RWPE2 (cell line): ENCODE data around the gene PLXND1.
"Not testable (repeated sequence)": the region's sequence is repeated elsewhere in the genome, so short reads cannot be mapped to it uniquely, and the experiment has no call there.

Source experiments
- ATAC-seq: fragments of 200-7000 bp; cut with Tn5 transposase; 3 replicates; pipeline ENCODE4 v1.9.1; 2021; ENCODE audit warnings: low read depth
- DNase-seq: peaks from one replicate; pipeline ENCODE4 v3.0.0-alpha.2; 2020; ENCODE audit warnings: low spot score
- H3K27ac ChIP-seq: fragments of 450-650 bp; 2 replicates; pipeline ENCODE4 v1.5.1; 2017; ENCODE audit warnings: mild to moderate bottlenecking; ENCODE audit not compliant: poor library complexity, severe bottlenecking
- H3K27me3 ChIP-seq: fragments of 250-450 bp; sonication (Bioruptor Pico); 2 replicates; pipeline ENCODE4 v1.5.1; 2021; ENCODE audit warnings: mild to moderate bottlenecking, moderate library complexity; ENCODE audit not compliant: insufficient read depth, poor library complexity, severe bottlenecking
- H3K36me3 ChIP-seq: fragments of 250-450 bp; sonication (Bioruptor Pico); 2 replicates; pipeline ENCODE4 v1.5.1; 2020; ENCODE audit warnings: low read depth, mild to moderate bottlenecking, moderate library complexity
- H3K4me1 ChIP-seq: fragments of 250-450 bp; sonication (Bioruptor Pico); 2 replicates; pipeline ENCODE4 v1.5.1; 2021; ENCODE audit warnings: mild to moderate bottlenecking, moderate library complexity; ENCODE audit not compliant: insufficient read depth, poor library complexity, severe bottlenecking
- H3K4me3 ChIP-seq: fragments of 250-450 bp; sonication (Bioruptor Pico); 2 replicates; pipeline ENCODE4 v1.5.1; 2021; ENCODE audit warnings: mild to moderate bottlenecking, moderate library complexity; ENCODE audit not compliant: severe bottlenecking
- H3K9me3 ChIP-seq: fragments of 250-450 bp; sonication (Bioruptor Pico); 2 replicates; pipeline ENCODE4 v1.5.1; 2021; ENCODE audit warnings: mild to moderate bottlenecking, moderate library complexity; ENCODE audit not compliant: severe bottlenecking
- TF ChIP-seq, protein P1 (sequence below): fragments of 450-650 bp; IDR thresholded peaks from one replicate; pipeline ENCODE4 v1.5.1; 2017; ENCODE audit warnings: mild to moderate bottlenecking, moderate library complexity; ENCODE audit not compliant: poor library complexity, severe bottlenecking

The PLXND1 gene

GRCh38 chr3:129547241-129547640, 59.2 kb downstream of the PLXND1 start:
- H3K9me3 ChIP-seq = no peaks in the 10 kb centered on the region
- DNase-seq = no peak
- H3K4me3 ChIP-seq = no peak overlapping the region
- no peak for ATAC-seq
- TF ChIP-seq, protein P1, sequence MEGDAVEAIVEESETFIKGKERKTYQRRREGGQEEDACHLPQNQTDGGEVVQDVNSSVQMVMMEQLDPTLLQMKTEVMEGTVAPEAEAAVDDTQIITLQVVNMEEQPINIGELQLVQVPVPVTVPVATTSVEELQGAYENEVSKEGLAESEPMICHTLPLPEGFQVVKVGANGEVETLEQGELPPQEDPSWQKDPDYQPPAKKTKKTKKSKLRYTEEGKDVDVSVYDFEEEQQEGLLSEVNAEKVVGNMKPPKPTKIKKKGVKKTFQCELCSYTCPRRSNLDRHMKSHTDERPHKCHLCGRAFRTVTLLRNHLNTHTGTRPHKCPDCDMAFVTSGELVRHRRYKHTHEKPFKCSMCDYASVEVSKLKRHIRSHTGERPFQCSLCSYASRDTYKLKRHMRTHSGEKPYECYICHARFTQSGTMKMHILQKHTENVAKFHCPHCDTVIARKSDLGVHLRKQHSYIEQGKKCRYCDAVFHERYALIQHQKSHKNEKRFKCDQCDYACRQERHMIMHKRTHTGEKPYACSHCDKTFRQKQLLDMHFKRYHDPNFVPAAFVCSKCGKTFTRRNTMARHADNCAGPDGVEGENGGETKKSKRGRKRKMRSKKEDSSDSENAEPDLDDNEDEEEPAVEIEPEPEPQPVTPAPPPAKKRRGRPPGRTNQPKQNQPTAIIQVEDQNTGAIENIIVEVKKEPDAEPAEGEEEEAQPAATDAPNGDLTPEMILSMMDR = no peak
- no peak overlapping the region for H3K27ac ChIP-seq
- no peaks in the 10 kb centered on the region for H3K4me1 ChIP-seq
- no peaks in the 10 kb centered on the region for H3K36me3 ChIP-seq
- no peaks in the 10 kb centered on the region for H3K27me3 ChIP-seq

- not testable (repeated sequence) for H3K4me1 ChIP-seq, H3K36me3 ChIP-seq, ATAC-seq, H3K27ac ChIP-seq, H3K27me3 ChIP-seq, H3K9me3 ChIP-seq, DNase-seq, H3K4me3 ChIP-seq
Measured at GRCh38 chr3:129545951-129546350, 60.5 kb downstream of the PLXND1 start.

DNA sequence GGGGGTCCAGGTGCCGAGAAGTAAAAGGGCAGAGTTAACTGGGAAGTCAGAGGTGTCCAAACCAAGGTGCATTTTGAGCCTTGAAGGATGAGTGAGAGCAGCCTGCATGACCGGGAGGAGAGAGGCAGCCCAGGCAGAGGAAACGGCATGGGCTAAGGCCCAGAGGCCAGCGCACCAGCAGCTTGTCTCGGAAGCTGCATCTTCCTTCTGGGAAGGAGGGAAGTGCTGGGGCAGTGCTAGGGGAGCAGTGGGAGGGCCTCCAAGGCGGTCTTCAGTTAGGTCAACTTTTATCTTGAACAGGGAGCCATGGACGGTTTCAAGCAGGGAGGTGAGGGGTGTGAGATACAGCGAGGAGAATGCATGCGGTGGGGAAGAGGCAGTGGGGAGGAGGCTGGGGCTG, 62.5 kb downstream of the PLXND1 start:
- H3K9me3 ChIP-seq = no peaks in the 10 kb centered on the region
- H3K36me3 ChIP-seq = no peaks in the 10 kb centered on the region
- TF ChIP-seq, protein P1 = no peak
- no peaks in the 10 kb centered on the region for H3K4me1 ChIP-seq
- no peak for ATAC-seq
- H3K4me3 ChIP-seq = no peak overlapping the region
- H3K27ac ChIP-seq = no peak overlapping the region
- DNase-seq = no peak
- no peaks in the 10 kb centered on the region for H3K27me3 ChIP-seq

DNA sequence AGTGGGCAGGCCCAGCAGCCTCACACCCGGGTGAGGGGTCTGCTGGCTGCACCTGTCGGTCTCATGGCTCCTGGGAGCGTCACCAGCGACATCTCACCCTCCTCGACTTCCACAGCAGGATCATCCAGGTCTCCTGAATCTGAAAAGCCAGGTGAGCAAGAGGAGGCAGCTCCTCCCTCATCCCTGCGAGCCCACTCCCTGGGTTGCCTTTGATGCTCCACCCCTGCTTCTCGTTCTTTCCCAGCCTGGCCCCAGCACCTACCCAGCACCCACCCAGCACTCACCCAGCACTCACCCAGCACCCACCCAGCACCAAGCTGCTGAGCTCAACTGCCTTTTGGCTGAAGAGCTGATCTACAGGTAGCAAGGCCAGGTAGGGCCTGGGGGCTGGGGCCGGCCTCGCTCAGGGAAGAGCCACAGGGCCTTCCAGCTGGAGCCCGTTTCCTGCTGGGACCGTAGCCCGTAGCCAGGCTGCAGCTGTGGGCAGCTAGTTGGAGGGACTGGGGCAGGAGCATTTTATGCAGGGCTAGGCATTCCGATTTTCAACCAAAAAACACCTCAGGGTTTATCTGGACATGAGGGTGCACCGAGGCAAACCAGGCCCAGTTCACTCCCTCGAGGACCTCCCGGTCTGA, 63.2 kb downstream of the PLXND1 start, which contains the start of gene H1-8:
TSS of gene H1-8 (plus strand) at position 20 of the 635 bp plus-strand sequence. CDS start at position 64, 44 bp downstream.
- TF ChIP-seq, protein P1 = no peak
- ATAC-seq = no peak
- no peaks in the 10 kb centered on the region for H3K27me3 ChIP-seq
- no peak for DNase-seq
- H3K36me3 ChIP-seq = no peaks in the 10 kb centered on the region
- H3K4me3 ChIP-seq = no peak within 1 kb of the TSS
- no peaks in the 10 kb centered on the region for H3K9me3 ChIP-seq
- no peak within 1 kb of the TSS for H3K27ac ChIP-seq
- H3K4me1 ChIP-seq = no peaks in the 10 kb centered on the region

- H3K36me3 ChIP-seq = no peaks in the 10 kb centered on the region
- H3K27ac ChIP-seq = no peak overlapping the region
- DNase-seq (no peak), ATAC-seq (no peak)
- TF ChIP-seq, protein P1 = no peak
- H3K9me3 ChIP-seq = no peaks in the 10 kb centered on the region
- H3K27me3 ChIP-seq = no peaks in the 10 kb centered on the region
- no peaks in the 10 kb centered on the region for H3K4me1 ChIP-seq
- H3K4me3 ChIP-seq = no peak overlapping the region
Measured at GRCh38 chr3:129542747-129543146, 63.7 kb downstream of the PLXND1 start.
